GM19463 (cell line): ENCODE results near the gene AMZ1.
"Not testable (repeated sequence)": the region's sequence is repeated elsewhere in the genome, so short reads cannot be mapped to it uniquely, and the experiment has no call there.

Experiments used
- ATAC-seq: cut with Tn5 transposase; IDR thresholded peaks from one replicate; pipeline ENCODE4 v1.9.1; 2021; ENCODE audit warnings: mild to moderate bottlenecking, moderate library complexity; ENCODE audit not compliant: unreplicated experiment

The AMZ1 gene

GRCh38 chr7:2709553-2710285, 21.7 kb downstream of the AMZ1 start:
- ATAC-seq, result peak; percentile 49

GRCh38 chr7:2710286-2710655, 22.3 kb downstream of the AMZ1 start:
- peak; percentile 72 for ATAC-seq

GRCh38 chr7:2710901-2711551, 23.0 kb downstream of the AMZ1 start:
- no peak for ATAC-seq

DNA sequence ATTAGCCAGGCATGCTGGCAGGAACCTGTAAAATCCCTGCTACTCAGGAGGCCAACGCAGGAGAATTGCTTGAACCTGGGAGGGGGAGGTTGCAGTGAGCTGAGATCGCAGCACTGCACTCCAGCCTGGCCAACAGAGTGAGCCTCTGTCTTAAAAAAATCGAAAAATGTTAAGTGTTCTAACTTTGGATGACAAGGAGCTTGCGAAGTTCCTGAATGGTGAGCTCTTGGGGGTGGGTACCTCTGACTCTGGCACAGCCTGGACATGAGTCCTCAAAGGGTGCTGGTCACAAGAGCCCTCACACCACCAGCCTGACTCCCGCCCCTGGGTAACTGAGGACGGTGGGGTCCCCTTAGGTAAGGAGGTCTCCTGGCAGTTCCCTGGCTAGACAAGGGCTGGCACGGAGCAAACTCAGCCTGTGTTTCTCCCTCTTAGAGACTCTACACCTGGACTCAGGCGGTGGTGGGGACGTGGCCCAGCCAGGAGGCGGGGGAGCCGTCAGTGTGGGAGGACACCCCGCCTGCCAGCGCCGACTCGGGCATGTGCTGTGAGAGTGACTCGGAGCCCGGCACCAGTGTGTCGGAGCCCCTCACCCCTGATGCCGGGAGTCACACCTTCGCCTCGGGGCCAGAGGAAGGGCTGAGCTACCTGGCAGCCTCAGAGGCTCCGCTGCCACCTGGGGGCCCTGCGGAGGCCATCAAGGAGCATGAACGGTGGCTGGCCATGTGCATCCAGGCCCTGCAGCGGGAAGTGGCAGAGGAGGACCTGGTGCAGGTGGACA, 24.1 kb downstream of the AMZ1 start:
- no peak for ATAC-seq

DNA sequence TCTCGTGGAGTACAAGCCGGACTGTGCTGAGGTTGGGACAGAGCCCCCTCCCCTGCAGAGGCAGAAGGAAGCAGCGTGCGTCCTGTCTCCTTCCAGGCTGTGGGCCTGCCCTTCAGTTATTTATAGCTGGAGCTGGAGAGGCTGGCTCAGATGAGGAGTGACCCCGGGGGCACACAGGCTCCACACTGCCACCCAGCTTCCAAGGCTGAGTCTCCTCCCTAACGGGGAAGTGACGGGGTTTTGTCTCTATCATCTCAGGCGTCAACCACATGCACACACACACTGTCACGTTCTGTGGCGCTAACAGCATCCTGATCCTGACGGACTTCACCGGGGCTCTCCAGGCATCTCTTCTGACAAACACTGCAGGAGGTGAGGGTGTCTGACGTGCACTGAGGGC, 25.4 kb downstream of the AMZ1 start:
- no peak for ATAC-seq

- ATAC-seq, result no peak
Observed at GRCh38 chr7:2713978-2714377, 26.0 kb downstream of the AMZ1 start.

- no peak for ATAC-seq
Observed at GRCh38 chr7:2714636-2715035, 26.6 kb downstream of the AMZ1 start.

- no peak for ATAC-seq
Observed at GRCh38 chr7:2715341-2716231, 27.6 kb downstream of the AMZ1 start.

DNA sequence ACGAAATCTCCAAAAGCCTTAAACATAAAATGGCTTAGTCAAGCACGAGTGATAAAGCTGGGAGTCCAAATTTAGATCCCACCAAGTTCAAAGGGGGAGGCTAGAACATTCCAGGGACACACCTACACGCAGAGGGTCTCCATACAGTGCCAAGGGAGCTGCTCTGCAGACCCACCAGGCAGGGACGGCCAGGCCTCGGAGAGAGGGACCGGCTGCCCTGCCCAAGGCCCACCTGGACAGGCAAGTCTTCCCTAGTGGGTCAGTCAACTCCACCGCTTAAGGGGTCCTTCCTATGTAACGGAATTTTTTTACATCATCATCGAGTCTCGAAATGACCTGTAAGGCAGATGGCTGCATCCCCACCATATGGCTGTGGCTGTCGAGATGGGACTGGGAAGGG, 28.5 kb downstream of the AMZ1 start:
- no peak for ATAC-seq

GRCh38 chr7:2716906-2717292, 28.9 kb downstream of the AMZ1 start:
- no peak for ATAC-seq

- no peak for ATAC-seq
Observed at GRCh38 chr7:2717293-2718261, 29.6 kb downstream of the AMZ1 start.

DNA sequence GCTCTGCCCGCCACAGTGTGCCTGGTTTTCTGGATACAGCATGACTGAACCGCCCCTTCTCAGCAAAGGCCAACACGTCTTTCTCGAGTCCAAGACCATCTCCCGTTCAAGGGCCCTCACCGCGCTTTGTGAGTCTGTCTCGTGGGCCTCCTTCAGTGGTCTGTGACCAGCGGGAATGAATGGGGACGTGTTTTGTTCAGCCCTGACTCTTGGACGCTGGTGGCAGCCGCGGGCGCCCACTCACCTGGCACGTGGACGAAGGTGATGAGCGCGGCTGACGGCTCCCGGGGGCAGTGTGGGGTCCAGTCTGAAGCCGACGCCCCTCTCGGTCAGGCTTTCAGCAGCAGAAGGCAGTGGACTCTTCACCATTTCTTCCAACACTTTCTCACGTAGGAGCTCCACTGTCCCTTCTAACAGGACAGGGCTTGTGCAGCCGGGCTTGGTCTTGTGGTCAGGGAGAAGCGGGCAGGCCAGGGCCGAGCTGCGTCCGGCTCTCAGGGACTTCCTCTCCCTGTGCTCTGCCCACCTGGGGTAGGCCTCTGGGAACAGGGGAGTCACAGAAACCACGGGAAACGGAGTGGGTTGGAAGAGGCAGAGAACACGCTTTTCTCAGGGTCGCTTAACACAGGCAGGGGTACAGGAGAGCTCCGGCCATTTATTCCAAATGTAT, 30.4 kb downstream of the AMZ1 start:
- ATAC-seq, result no peak

- ATAC-seq, result no peak
Observed at GRCh38 chr7:2719007-2719406, 31.0 kb downstream of the AMZ1 start.

DNA sequence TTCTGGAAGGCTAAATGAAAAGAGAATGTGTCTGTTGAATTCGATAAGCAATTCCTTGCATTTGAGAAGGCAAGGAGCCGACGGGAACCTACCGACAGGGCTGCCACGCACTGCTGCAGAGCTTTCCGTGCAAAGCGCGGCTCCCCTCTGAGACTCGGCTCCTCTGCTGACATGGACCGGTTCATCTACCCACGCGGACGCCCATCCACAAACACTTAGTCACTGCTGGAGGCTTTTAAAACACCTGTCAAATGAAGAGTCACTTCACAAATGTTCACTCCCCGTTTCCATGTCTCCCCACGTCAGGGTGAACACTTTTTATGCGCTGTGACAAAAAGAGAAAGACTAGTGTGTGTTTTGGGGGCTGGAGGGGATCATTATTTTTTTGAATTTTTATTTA, 32.0 kb downstream of the AMZ1 start:
- no peak for ATAC-seq

DNA sequence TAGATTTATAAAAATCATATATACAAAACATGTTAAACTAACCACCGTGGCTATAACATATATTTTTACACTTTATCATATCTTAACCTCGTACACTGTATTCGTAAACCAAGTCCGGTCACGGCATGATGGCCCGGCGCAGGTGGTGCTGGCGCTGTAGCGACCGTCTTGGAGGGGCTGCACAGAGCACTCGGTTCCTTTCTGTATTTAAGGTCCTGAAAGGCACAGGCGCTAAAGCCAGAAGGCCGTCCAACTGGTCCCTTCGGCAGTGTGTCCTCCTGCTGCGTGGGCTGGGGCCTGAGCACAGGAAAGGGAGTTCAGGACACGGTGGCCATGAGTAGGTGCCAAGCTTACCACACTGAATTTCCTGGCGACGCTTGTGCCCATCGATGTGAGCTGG, 33.8 kb downstream of the AMZ1 start:
- no peak for ATAC-seq

GRCh38 chr7:2722591-2722990, 34.6 kb downstream of the AMZ1 start:
- no peak for ATAC-seq

DNA sequence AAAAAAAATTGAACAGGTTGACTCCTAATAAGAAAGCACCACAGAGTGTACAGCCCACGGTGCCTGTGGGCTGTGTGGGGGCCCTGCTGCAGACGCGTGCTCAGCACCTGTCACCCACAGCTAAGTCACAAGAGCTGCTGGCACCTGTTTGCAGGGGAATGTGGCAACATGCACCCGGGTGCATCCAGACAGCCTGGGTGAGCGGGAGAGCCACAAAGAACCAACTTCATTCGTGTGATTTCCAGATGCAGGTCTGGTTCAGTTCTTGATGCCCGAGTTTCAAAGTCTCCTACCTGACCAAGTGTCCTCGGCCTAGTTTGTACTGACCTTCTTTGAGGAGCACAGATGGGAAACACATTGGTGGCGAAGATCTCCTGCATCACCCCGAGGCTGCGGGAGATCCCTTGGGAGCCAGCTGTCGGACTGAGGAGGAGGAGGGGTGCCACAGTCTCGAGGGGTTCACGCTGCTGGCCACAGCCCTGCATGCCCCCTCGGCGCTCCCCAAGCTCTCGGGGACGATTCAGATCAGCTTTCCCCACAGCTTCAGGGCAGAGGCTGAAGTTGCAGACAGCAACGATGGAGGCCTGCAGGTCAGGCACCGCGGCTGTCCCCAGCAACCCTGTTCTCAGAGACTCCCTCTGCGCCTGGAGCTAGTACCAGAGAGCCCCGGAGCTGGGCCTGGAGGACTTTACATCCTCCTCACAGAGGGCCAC, 35.3 kb downstream of the AMZ1 start:
- no peak for ATAC-seq

DNA sequence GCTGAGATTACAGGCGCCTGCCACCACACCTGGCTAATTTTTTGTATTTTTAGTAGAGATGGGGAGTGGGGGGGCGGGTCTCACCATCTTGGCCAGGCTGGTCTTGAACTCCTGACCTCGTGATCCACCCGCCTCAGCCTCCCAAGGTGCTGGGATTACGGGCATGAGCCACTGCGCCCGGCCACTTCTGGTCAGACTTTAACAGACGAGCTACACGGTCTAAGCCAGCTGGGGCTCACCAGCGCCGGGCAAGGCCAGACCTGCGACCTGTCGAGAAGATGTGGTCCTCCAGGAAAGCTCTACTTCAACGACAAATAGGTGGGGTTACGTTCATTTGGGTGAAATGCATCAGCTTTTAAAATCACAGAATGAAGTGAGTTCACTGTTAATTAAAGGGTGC, 36.0 kb downstream of the AMZ1 start:
- ATAC-seq, result not testable (repeated sequence)
